ENCODE results near the gene RNF17. TPM values are rescaled to one million over a fixed set of nuclear protein-coding genes. Genes with fewer than 3 reads are reported as not detected.

RNF17 gene
- total RNA-seq, 6 experiments from 2014 or later: not detected

GRCh38 chr13:24887759-24888158, 123.8 kb downstream of the RNF17 start:
- no peaks in the 10 kb centered on the region; the same call in 1 of the 2 replicates for H3K36me3 Mint-ChIP-seq (ENCODE audit: low read depth)
- H3K4me3 Mint-ChIP-seq: no peak overlapping the region
- no peaks in the 10 kb centered on the region for H3K9me3 Mint-ChIP-seq
- no peaks in the 10 kb centered on the region for H3K4me1 Mint-ChIP-seq (ENCODE audit: low read depth)
- no peak overlapping the region for H3K27ac Mint-ChIP-seq
- no peak for DNase-seq
- H3K27me3 Mint-ChIP-seq (ENCODE audit: insufficient read depth): no peaks in the 10 kb centered on the region
- no peak for TF ChIP-seq CTCF (IDR thresholded peaks at IDR 0.05)

- no peak overlapping the region for H3K4me3 Mint-ChIP-seq
These were observed 124.4 kb downstream of the RNF17 start for GRCh38 chr13:24888291-24888931.

GRCh38 chr13:24890256-24890655, 126.3 kb downstream of the RNF17 start:
- Mint-ChIP-seq H3K4me1 (ENCODE audit: low read depth) (no peaks in the 10 kb centered on the region), H3K36me3 (ENCODE audit: low read depth) (peaks cover 6% of the 10 kb centered on the region; the same call in 1 of the 2 replicates), H3K27me3 (ENCODE audit: insufficient read depth) (no peaks in the 10 kb centered on the region), H3K9me3 (no peaks in the 10 kb centered on the region), H3K27ac (no peak overlapping the region), H3K4me3 (no peak overlapping the region)
- DNase-seq: no peak
- TF ChIP-seq CTCF (IDR thresholded peaks at IDR 0.05): no peak

More at GRCh38 chr13:24888291-24888931, 124.4 kb downstream of the RNF17 start:
- Mint-ChIP-seq H3K36me3 (ENCODE audit: low read depth) (no peaks in the 10 kb centered on the region; the same call in 1 of the 2 replicates), H3K27ac (no peak overlapping the region), H3K4me1 (ENCODE audit: low read depth) (no peaks in the 10 kb centered on the region), H3K27me3 (ENCODE audit: insufficient read depth) (no peaks in the 10 kb centered on the region), H3K9me3 (no peaks in the 10 kb centered on the region)
- TF ChIP-seq CTCF (IDR thresholded peaks at IDR 0.05): no peak
- DNase-seq: no peak

- H3K4me3 Mint-ChIP-seq: no peak overlapping the region
These were observed 127.6 kb downstream of the RNF17 start for GRCh38 chr13:24891476-24892108.

GRCh38 chr13:24892829-24893228, 128.9 kb downstream of the RNF17 start:
- H3K4me1 Mint-ChIP-seq (ENCODE audit: low read depth): no peaks in the 10 kb centered on the region
- peaks cover 6% of the 10 kb centered on the region; the same call in 1 of the 2 replicates for H3K36me3 Mint-ChIP-seq (ENCODE audit: low read depth)
- H3K4me3 Mint-ChIP-seq: no peak overlapping the region

More at GRCh38 chr13:24891476-24892108, 127.6 kb downstream of the RNF17 start:
- Mint-ChIP-seq H3K36me3 (ENCODE audit: low read depth) (peaks cover 6% of the 10 kb centered on the region; the same call in 1 of the 2 replicates), H3K27ac (no peak overlapping the region), H3K9me3 (no peaks in the 10 kb centered on the region), H3K4me1 (ENCODE audit: low read depth) (no peaks in the 10 kb centered on the region), H3K27me3 (ENCODE audit: insufficient read depth) (no peaks in the 10 kb centered on the region)
- DNase-seq: no peak
- TF ChIP-seq CTCF (IDR thresholded peaks at IDR 0.05): no peak

More at GRCh38 chr13:24892829-24893228, 128.9 kb downstream of the RNF17 start:
- no peak overlapping the region for H3K27ac Mint-ChIP-seq
- no peaks in the 10 kb centered on the region for H3K27me3 Mint-ChIP-seq (ENCODE audit: insufficient read depth)
- no peak for DNase-seq
- H3K9me3 Mint-ChIP-seq: no peaks in the 10 kb centered on the region
- no peak for TF ChIP-seq CTCF (IDR thresholded peaks at IDR 0.05)
